PC-9 (cell line): ENCODE measurements around the gene WASF1.

Experiments
- EZH2 ChIP-seq: fragments of 200-600 bp; sonication (generic); IDR thresholded peaks from 2 replicates; pipeline ENCODE4 v1.8.0; 2017; ENCODE audit warnings: antibody characterized with exemption, low read depth
- TF ChIP-seq, protein P1 (sequence below): fragments of 200-600 bp; sonication (generic); conservative IDR thresholded peaks from 2 replicates; pipeline ENCODE4 v1.6.1; 2017; ENCODE audit warnings: mixed run types, antibody characterized with exemption, mild to moderate bottlenecking, moderate library complexity

- TF ChIP-seq, protein P1, sequence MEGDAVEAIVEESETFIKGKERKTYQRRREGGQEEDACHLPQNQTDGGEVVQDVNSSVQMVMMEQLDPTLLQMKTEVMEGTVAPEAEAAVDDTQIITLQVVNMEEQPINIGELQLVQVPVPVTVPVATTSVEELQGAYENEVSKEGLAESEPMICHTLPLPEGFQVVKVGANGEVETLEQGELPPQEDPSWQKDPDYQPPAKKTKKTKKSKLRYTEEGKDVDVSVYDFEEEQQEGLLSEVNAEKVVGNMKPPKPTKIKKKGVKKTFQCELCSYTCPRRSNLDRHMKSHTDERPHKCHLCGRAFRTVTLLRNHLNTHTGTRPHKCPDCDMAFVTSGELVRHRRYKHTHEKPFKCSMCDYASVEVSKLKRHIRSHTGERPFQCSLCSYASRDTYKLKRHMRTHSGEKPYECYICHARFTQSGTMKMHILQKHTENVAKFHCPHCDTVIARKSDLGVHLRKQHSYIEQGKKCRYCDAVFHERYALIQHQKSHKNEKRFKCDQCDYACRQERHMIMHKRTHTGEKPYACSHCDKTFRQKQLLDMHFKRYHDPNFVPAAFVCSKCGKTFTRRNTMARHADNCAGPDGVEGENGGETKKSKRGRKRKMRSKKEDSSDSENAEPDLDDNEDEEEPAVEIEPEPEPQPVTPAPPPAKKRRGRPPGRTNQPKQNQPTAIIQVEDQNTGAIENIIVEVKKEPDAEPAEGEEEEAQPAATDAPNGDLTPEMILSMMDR = no peak
- no peak for TF ChIP-seq EZH2
Measured at GRCh38 chr6:110089323-110089722, 90.1 kb downstream of the WASF1 start.
